NB4 (cell line): Measurements from ENCODE around the gene SLC46A2.

Experiments used
- DNase-seq: peaks from one replicate; pipeline ENCODE4 v3.0.0; 2010; ENCODE audit warnings: low read depth
- H3K4me3 ChIP-seq: one replicate; pipeline ENCODE4 v1.5.1; 2011; ENCODE audit warnings: mild to moderate bottlenecking, low read depth, low read length, moderate library complexity
- CTCF ChIP-seq: IDR thresholded peaks from one replicate; pipeline ENCODE4 v1.5.1; 2012; ENCODE audit warnings: low read depth, low read length
- MAX ChIP-seq: IDR thresholded peaks from 2 replicates; pipeline ENCODE4 v1.6.1; 2011; ENCODE audit warnings: low read depth, low read length
- MYC ChIP-seq: IDR thresholded peaks from 2 replicates; pipeline ENCODE4 v1.6.1; 2011; ENCODE audit warnings: low read depth, low read length
- POLR2A ChIP-seq: IDR thresholded peaks from 2 replicates; pipeline ENCODE4 v1.6.1; 2011; ENCODE audit warnings: mild to moderate bottlenecking; ENCODE audit not compliant: insufficient read length; ENCODE audit errors: extremely low read depth

Gene SLC46A2

GRCh38 chr9:112849363-112849922, 41.2 kb downstream of the SLC46A2 start:
- peak; percentile 79 for DNase-seq
- H3K4me3 ChIP-seq, result no peak overlapping the region

GRCh38 chr9:112848316-112849151, 42.1 kb downstream of the SLC46A2 start:
- H3K4me3 ChIP-seq, result no peak overlapping the region
- TF ChIP-seq CTCF (no peak), MYC (no peak), MAX (no peak), POLR2A (no peak)
- DNase-seq, result peak; percentile 91

More at GRCh38 chr9:112849363-112849922, 41.2 kb downstream of the SLC46A2 start:
- TF ChIP-seq CTCF (no peak), MAX (peak; percentile 49; the same call in 1 of the 2 replicates)

- H3K4me3 ChIP-seq, result no peak overlapping the region
- no peak for TF ChIP-seq CTCF
- TF ChIP-seq MAX, result no peak
- no peak for TF ChIP-seq POLR2A
- TF ChIP-seq MYC, result no peak
- DNase-seq, result no peak
Observed at GRCh38 chr9:112846528-112847488, 43.9 kb downstream of the SLC46A2 start.

- H3K4me3 ChIP-seq, result no peak overlapping the region
- peak; percentile 77 for DNase-seq
- TF ChIP-seq CTCF (peak; percentile 94), MYC (no peak), MAX (no peak), POLR2A (no peak)
Observed at GRCh38 chr9:112844771-112845542, 45.7 kb downstream of the SLC46A2 start.

GRCh38 chr9:112842555-112842954, 48.1 kb downstream of the SLC46A2 start:
- TF ChIP-seq CTCF, result no peak
- no peak for TF ChIP-seq MYC
- TF ChIP-seq MAX, result no peak
- no peak for TF ChIP-seq POLR2A
- H3K4me3 ChIP-seq, result no peak overlapping the region
- no peak for DNase-seq
